Liver (tissue), 9 donors: ENCODE data around the gene SPHKAP. TPM values are rescaled to one million over a fixed set of nuclear protein-coding genes. Genes with fewer than 3 reads are reported as not detected.

Source experiments
- DNase-seq: peaks from one replicate; pipeline ENCODE4 v3.0.0-alpha.2; 2017; ENCODE audit warnings: low spot score
- H3K27ac ChIP-seq, 2 donors: one replicate each; pipeline ENCODE4 v1.7.0; 2013; ENCODE audit warnings: inconsistent platforms in 2 of 2, low read length in 2 of 2, control low read depth in 1 of 2, low read depth in 1 of 2, mild to moderate bottlenecking in 1 of 2
- H3K27me3 ChIP-seq, 4 donors: one replicate each; pipeline versions ENCODE4 v1.6.1 to v1.7.0; 2013; ENCODE audit warnings: low read length in 3 of 4, inconsistent platforms in 1 of 4, mild to moderate bottlenecking in 1 of 4, moderate library complexity in 1 of 4; ENCODE audit not compliant: control insufficient read depth in 4 of 4, insufficient read depth in 4 of 4
- H3K36me3 ChIP-seq, 4 donors: one replicate each; pipeline versions ENCODE4 v1.6.1 to v1.7.0; 2013; ENCODE audit warnings: low read length in 3 of 4, mild to moderate bottlenecking in 3 of 4, low read depth in 1 of 4, moderate library complexity in 1 of 4; ENCODE audit not compliant: control insufficient read depth in 4 of 4, insufficient read depth in 3 of 4
- H3K4me1 ChIP-seq, 4 donors: one replicate each; pipeline versions ENCODE4 v1.6.1 to v1.7.0; 2013; ENCODE audit warnings: low read length in 3 of 4, mild to moderate bottlenecking in 3 of 4, moderate library complexity in 1 of 4; ENCODE audit not compliant: control insufficient read depth in 4 of 4, insufficient read depth in 4 of 4
- H3K4me3 ChIP-seq, 3 donors: one replicate each; pipeline versions ENCODE4 v1.6.1 to v1.7.0; 2013; ENCODE audit warnings: low read length in 3 of 3, control low read depth in 1 of 3, low read depth in 1 of 3, mild to moderate bottlenecking in 1 of 3
- H3K9ac ChIP-seq, 2 donors: one replicate each; pipeline ENCODE4 v1.7.0; 2013; ENCODE audit warnings: low read length in 2 of 2, mild to moderate bottlenecking in 2 of 2, moderate library complexity in 2 of 2, control low read depth in 1 of 2, low read depth in 1 of 2
- H3K9me3 ChIP-seq, 4 donors: one replicate each; pipeline versions ENCODE4 v1.6.1 to v1.7.0; 2013; ENCODE audit warnings: low read length in 3 of 4; ENCODE audit not compliant: control insufficient read depth in 4 of 4
- ATF3 ChIP-seq: IDR thresholded peaks from 2 replicates; pipeline ENCODE4 v1.6.1; 2016; ENCODE audit warnings: antibody characterized with exemption
- CTCF ChIP-seq: fragments of 150-350 bp; IDR thresholded peaks from 2 replicates; pipeline ENCODE4 v1.5.1; 2017; ENCODE audit warnings: improper control_type of control experiment, low read depth, low read length; ENCODE audit not compliant: missing input control
- EGR1 ChIP-seq, 2 donors: IDR thresholded peaks; 2 replicates each; pipeline ENCODE4 v1.6.1; 2016 to 2018; ENCODE audit warnings: antibody characterized with exemption in 2 of 2, low read depth in 2 of 2
- FOXA1 ChIP-seq: IDR thresholded peaks from 2 replicates; pipeline ENCODE4 v1.6.1; 2016; ENCODE audit warnings: antibody characterized with exemption
- FOXA2 ChIP-seq: IDR thresholded peaks from 2 replicates; pipeline ENCODE4 v1.6.1; 2016; ENCODE audit warnings: antibody characterized with exemption
- GABPA ChIP-seq, 2 donors: IDR thresholded peaks in 1 of 2; conservative IDR thresholded peaks in 1 of 2; 2 replicates each; pipeline ENCODE4 v1.6.1; 2016; ENCODE audit warnings: antibody characterized with exemption in 2 of 2, mild to moderate bottlenecking in 1 of 2, moderate library complexity in 1 of 2
- HNF4A ChIP-seq, 2 donors: conservative IDR thresholded peaks; 2 replicates each; pipeline ENCODE4 v1.6.1; 2016; ENCODE audit warnings: antibody characterized with exemption in 2 of 2, mild to moderate bottlenecking in 2 of 2
- HNF4G ChIP-seq: IDR thresholded peaks from 2 replicates; pipeline ENCODE4 v1.6.1; 2016; ENCODE audit warnings: antibody characterized with exemption
- JUND ChIP-seq, 2 donors: IDR thresholded peaks; 2 replicates each; pipeline ENCODE4 v1.6.1; 2016; ENCODE audit warnings: antibody characterized with exemption in 2 of 2
- MAX ChIP-seq: IDR thresholded peaks from 2 replicates; pipeline ENCODE4 v1.6.1; 2016; ENCODE audit warnings: antibody characterized with exemption
- NR2F2 ChIP-seq: IDR thresholded peaks from 2 replicates; pipeline ENCODE4 v1.6.1; 2016; ENCODE audit warnings: antibody characterized with exemption
- RAD21 ChIP-seq, 2 donors: IDR thresholded peaks; 2 replicates each; pipeline ENCODE4 v1.6.1; 2016; ENCODE audit warnings: antibody characterized with exemption in 2 of 2, mild to moderate bottlenecking in 2 of 2
- RXRA ChIP-seq, 2 donors: IDR thresholded peaks; 2 replicates each; pipeline ENCODE4 v1.6.1; 2017 to 2018; ENCODE audit warnings: antibody characterized with exemption in 2 of 2, mild to moderate bottlenecking in 1 of 2
- SP1 ChIP-seq: IDR thresholded peaks from 2 replicates; pipeline ENCODE4 v1.6.1; 2018; ENCODE audit warnings: antibody characterized with exemption, mild to moderate bottlenecking
- TAF1 ChIP-seq: conservative IDR thresholded peaks from 2 replicates; pipeline ENCODE4 v1.6.1; 2016; ENCODE audit warnings: antibody characterized with exemption, mild to moderate bottlenecking
- YY1 ChIP-seq: IDR thresholded peaks from 2 replicates; pipeline ENCODE4 v1.6.1; 2016; ENCODE audit warnings: antibody characterized with exemption, mild to moderate bottlenecking
- WGBS: extraction: QIAGEN DNeasy Blood & Tissue Kit; methylation state at CpG from one replicate; pipeline ENCODE4 v1.1.7; 2013; 5-methylcytosine and 5-hydroxymethylcytosine counted together
- polyA plus RNA-seq, 2 donors: library from polyadenylated mRNA; stranded (reverse) in 1 of 2; unstranded in 1 of 2; fragments of 200-250 nt in 1 of 2; fragments of >200 nt in 1 of 2; fragmentation: Nextera tagmentation in 1 of 2; extraction: Ambion mirVana in 1 of 2; gene quantifications; one replicate each; pipeline versions ENCODE4 v1.2.1 to v1.2.3, GENCODE V29; 2013 to 2015
- total RNA-seq, 2 donors: library from RNA; depleted of rRNA; stranded (reverse); fragments of >200 nt; gene quantifications; one replicate each; pipeline ENCODE4 v1.2.3, GENCODE V29; 2014
- TF ChIP-seq, protein P1 (sequence below): IDR thresholded peaks from 2 replicates; pipeline ENCODE4 v1.6.1; 2016; ENCODE audit warnings: antibody characterized with exemption, mild to moderate bottlenecking
- TF ChIP-seq, protein P2 (sequence below): IDR thresholded peaks from 2 replicates; pipeline ENCODE4 v1.6.1; 2016; ENCODE audit warnings: antibody characterized with exemption
- donor health status: healthy.
- donor health status: healthy.
- donor health status: healthy.
- donor health status: healthy.
- donor health status: healthy.

The SPHKAP gene
- total and polyA plus RNA-seq, 4 donors = not detected

DNA sequence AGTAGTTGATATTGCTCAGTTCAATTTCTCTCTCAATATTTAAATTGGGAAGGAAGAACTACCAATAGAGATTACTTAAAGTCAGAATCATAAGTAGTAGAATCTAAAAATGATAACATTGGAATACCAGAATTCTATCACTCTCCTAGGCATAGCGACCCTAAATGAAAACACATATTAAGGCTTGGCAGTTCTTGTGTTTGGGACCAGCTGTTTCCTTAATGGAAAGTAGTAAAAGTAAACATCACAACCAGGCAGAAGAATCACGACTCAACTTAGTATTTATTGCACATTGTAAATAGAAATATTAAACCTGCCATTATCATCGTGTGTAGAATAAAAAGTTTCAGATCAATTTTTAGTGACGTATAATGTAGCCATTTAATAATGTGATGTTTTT, 117.5 kb downstream of the SPHKAP start:
- Histone ChIP-seq H3K27ac (no peak overlapping the region), H3K27me3 (peaks cover 0 to 3% (median 1%) of the 10 kb centered on the region in 4 donors), H3K36me3 (no peaks in the 10 kb centered on the region), H3K4me1 (no peaks in the 10 kb centered on the region), H3K4me3 (no peak overlapping the region), H3K9me3 (no peaks in the 10 kb centered on the region), H3K9ac (no peak overlapping the region)
- WGBS = 61% methylated on average over 4 of the region's 4 CpGs
- DNase-seq = no peak
- TF ChIP-seq JUND (IDR thresholded peaks at IDR 0.05) = no peak
- no peak for TF ChIP-seq FOXA1
- TF ChIP-seq HNF4A (conservative IDR thresholded peaks at IDR 0.05) = no peak
- TF ChIP-seq, protein P1, sequence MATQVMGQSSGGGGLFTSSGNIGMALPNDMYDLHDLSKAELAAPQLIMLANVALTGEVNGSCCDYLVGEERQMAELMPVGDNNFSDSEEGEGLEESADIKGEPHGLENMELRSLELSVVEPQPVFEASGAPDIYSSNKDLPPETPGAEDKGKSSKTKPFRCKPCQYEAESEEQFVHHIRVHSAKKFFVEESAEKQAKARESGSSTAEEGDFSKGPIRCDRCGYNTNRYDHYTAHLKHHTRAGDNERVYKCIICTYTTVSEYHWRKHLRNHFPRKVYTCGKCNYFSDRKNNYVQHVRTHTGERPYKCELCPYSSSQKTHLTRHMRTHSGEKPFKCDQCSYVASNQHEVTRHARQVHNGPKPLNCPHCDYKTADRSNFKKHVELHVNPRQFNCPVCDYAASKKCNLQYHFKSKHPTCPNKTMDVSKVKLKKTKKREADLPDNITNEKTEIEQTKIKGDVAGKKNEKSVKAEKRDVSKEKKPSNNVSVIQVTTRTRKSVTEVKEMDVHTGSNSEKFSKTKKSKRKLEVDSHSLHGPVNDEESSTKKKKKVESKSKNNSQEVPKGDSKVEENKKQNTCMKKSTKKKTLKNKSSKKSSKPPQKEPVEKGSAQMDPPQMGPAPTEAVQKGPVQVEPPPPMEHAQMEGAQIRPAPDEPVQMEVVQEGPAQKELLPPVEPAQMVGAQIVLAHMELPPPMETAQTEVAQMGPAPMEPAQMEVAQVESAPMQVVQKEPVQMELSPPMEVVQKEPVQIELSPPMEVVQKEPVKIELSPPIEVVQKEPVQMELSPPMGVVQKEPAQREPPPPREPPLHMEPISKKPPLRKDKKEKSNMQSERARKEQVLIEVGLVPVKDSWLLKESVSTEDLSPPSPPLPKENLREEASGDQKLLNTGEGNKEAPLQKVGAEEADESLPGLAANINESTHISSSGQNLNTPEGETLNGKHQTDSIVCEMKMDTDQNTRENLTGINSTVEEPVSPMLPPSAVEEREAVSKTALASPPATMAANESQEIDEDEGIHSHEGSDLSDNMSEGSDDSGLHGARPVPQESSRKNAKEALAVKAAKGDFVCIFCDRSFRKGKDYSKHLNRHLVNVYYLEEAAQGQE = no peak
- TF ChIP-seq, protein P2, sequence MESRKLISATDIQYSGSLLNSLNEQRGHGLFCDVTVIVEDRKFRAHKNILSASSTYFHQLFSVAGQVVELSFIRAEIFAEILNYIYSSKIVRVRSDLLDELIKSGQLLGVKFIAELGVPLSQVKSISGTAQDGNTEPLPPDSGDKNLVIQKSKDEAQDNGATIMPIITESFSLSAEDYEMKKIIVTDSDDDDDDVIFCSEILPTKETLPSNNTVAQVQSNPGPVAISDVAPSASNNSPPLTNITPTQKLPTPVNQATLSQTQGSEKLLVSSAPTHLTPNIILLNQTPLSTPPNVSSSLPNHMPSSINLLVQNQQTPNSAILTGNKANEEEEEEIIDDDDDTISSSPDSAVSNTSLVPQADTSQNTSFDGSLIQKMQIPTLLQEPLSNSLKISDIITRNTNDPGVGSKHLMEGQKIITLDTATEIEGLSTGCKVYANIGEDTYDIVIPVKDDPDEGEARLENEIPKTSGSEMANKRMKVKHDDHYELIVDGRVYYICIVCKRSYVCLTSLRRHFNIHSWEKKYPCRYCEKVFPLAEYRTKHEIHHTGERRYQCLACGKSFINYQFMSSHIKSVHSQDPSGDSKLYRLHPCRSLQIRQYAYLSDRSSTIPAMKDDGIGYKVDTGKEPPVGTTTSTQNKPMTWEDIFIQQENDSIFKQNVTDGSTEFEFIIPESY = no peak
- no peak for TF ChIP-seq GABPA (IDR thresholded peaks at IDR 0.05 in 1 of 2, conservative IDR thresholded peaks at IDR 0.05 in 1 of 2)
- no peak for TF ChIP-seq YY1
- TF ChIP-seq ATF3 = no peak
- no peak for TF ChIP-seq FOXA2
- no peak for TF ChIP-seq RXRA (IDR thresholded peaks at IDR 0.05)
- no peak for TF ChIP-seq HNF4G
- TF ChIP-seq SP1 = no peak
- no peak for TF ChIP-seq MAX
- no peak for TF ChIP-seq TAF1
- TF ChIP-seq NR2F2 = no peak
- no peak for TF ChIP-seq CTCF
- no peak for TF ChIP-seq RAD21 (IDR thresholded peaks at IDR 0.05)
- TF ChIP-seq EGR1 (IDR thresholded peaks at IDR 0.05; ENCODE audit: low read depth in 2 of 2) = no peak

- Histone ChIP-seq H3K36me3 (no peaks in the 10 kb centered on the region), H3K27ac (no peak overlapping the region), H3K9ac (no peak overlapping the region), H3K4me1 (no peaks in the 10 kb centered on the region), H3K27me3 (peaks cover 0 to 3% (median 1%) of the 10 kb centered on the region in 4 donors), H3K4me3 (no peak overlapping the region), H3K9me3 (no peaks in the 10 kb centered on the region)
- no peak for DNase-seq
- WGBS = 48% methylated on average over 1 of the region's 1 CpG
- TF ChIP-seq HNF4A (conservative IDR thresholded peaks at IDR 0.05) (no peak), FOXA2 (no peak), RXRA (IDR thresholded peaks at IDR 0.05) (no peak), TAF1 (no peak), YY1 (no peak), GABPA (IDR thresholded peaks at IDR 0.05 in 1 of 2, conservative IDR thresholded peaks at IDR 0.05 in 1 of 2) (no peak), SP1 (no peak), JUND (IDR thresholded peaks at IDR 0.05) (no peak), ATF3 (no peak), NR2F2 (no peak)
- TF ChIP-seq, protein P2 = no peak
- TF ChIP-seq, protein P1 = no peak
Measured at GRCh38 chr2:228063558-228063957, 117.9 kb downstream of the SPHKAP start.
